GM12873 (cell line): ENCODE data around the gene HDAC11.

Experiments
- CTCF ChIP-seq: IDR thresholded peaks from 2 replicates; pipeline ENCODE4 v1.5.1; 2012; ENCODE audit warnings: low read depth, mild to moderate bottlenecking, moderate library complexity, low read length, control low read depth; ENCODE audit not compliant: insufficient read depth; ENCODE audit errors: missing control alignments

HDAC11 gene

GRCh38 chr3:13509059-13509815 is 29.1 kb downstream of the HDAC11 start:
- TF ChIP-seq CTCF, result no peak

- no peak for TF ChIP-seq CTCF
These were observed 29.7 kb downstream of the HDAC11 start for GRCh38 chr3:13509816-13510192.

- TF ChIP-seq CTCF, result no peak
These were observed 32.3 kb downstream of the HDAC11 start for GRCh38 chr3:13512451-13512850.

GRCh38 chr3:13513051-13513912 is 33.2 kb downstream of the HDAC11 start:
- no peak for TF ChIP-seq CTCF

- no peak for TF ChIP-seq CTCF
These were observed 33.9 kb downstream of the HDAC11 start for GRCh38 chr3:13513913-13514517.

GRCh38 chr3:13514639-13515435 is 34.7 kb downstream of the HDAC11 start:
- TF ChIP-seq CTCF, result no peak
